Occipital lobe (tissue), 2 donors: Measurements from ENCODE around the gene ENTR1. TPM values are rescaled to one million over a fixed set of nuclear protein-coding genes. Genes with fewer than 3 reads are reported as not detected.

ENCODE experiments used
- DNase-seq: peaks from one replicate; lab custom pipeline; 2025; lab: John Stamatoyannopoulos, UW
- total RNA-seq: library from RNA; depleted of rRNA; stranded (reverse); fragments of >200 nt; gene quantifications from one replicate; pipeline ENCODE4 v1.2.3, GENCODE V29; 2014

ENTR1 gene
- total RNA-seq, 1 donor from 2014 or later, result 20.1 TPM

- no peak for DNase-seq
Observed at GRCh38 chr9:136397643-136398042, 12.8 kb downstream of the ENTR1 start.

GRCh38 chr9:136396219-136396515 is 14.2 kb downstream of the ENTR1 start:
- no peak for DNase-seq

GRCh38 chr9:136395345-136396218 is 14.8 kb downstream of the ENTR1 start:
- DNase-seq, result no peak

GRCh38 chr9:136395020-136395340 is 15.4 kb downstream of the ENTR1 start:
- DNase-seq, result no peak

- no peak for DNase-seq
Observed at GRCh38 chr9:136394312-136395019, 15.9 kb downstream of the ENTR1 start.

- DNase-seq, result no peak
Observed at GRCh38 chr9:136393531-136393930, 16.9 kb downstream of the ENTR1 start.

- DNase-seq, result no peak
Observed at GRCh38 chr9:136392538-136393449, 17.6 kb downstream of the ENTR1 start.

- DNase-seq, result no peak
Observed at GRCh38 chr9:136391737-136392537, 18.5 kb downstream of the ENTR1 start.

GRCh38 chr9:136389396-136389795 is 21.0 kb downstream of the ENTR1 start:
- no peak for DNase-seq

GRCh38 chr9:136387217-136387616 is 23.2 kb downstream of the ENTR1 start:
- no peak for DNase-seq

- DNase-seq, result no peak
Observed at GRCh38 chr9:136386018-136386417, 24.4 kb downstream of the ENTR1 start.

GRCh38 chr9:136385015-136385414 is 25.4 kb downstream of the ENTR1 start:
- DNase-seq, result no peak

GRCh38 chr9:136383436-136383835 is 27.0 kb downstream of the ENTR1 start:
- no peak for DNase-seq

GRCh38 chr9:136381966-136382513 is 28.4 kb downstream of the ENTR1 start:
- DNase-seq, result no peak

GRCh38 chr9:136381311-136381710 is 29.1 kb downstream of the ENTR1 start:
- no peak for DNase-seq

GRCh38 chr9:136380381-136380780 is 30.0 kb downstream of the ENTR1 start:
- no peak for DNase-seq

GRCh38 chr9:136379891-136380290 is 30.5 kb downstream of the ENTR1 start:
- DNase-seq, result no peak

- no peak for DNase-seq
Observed at GRCh38 chr9:136379401-136379800, 31.0 kb downstream of the ENTR1 start.

GRCh38 chr9:136379003-136379287 is 31.5 kb downstream of the ENTR1 start:
- DNase-seq, result no peak

- no peak for DNase-seq
Observed at GRCh38 chr9:136378170-136379002, 32.0 kb downstream of the ENTR1 start.
